ENCODE data around the gene MPEG1. TPM values are rescaled to one million over a fixed set of nuclear protein-coding genes. Genes with fewer than 3 reads are reported as not detected.

The MPEG1 gene
- total RNA-seq, 1 donor from 2014 or later, result not detected

DNA sequence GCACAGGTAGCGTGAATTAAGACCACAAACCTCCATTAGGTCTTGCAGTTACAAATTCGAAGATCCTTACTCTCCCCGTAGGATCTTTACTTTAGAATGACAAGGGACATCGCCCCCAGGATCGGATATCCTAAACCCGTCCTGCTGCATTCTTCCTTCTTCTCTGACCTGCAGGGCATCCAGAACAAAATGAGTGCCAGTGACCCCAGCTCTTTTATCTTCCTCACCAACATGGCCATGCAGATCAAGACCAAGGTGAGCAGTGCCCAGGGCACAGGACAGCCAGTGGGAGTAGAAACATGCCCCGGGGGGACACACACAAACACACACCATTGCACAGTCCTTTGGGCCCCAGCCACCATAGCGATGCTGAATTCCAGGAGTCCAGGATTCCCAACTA is 42.6 kb upstream of the MPEG1 start:
- Mint-ChIP-seq H3K4me1 (ENCODE audit: low read depth) (peaks cover 2% of the 10 kb centered on the region), H3K4me3 (ENCODE audit: unreplicated experiment) (no peak overlapping the region), H3K36me3 (ENCODE audit: low read depth) (no peaks in the 10 kb centered on the region), H3K9me3 (ENCODE audit: low read depth) (no peaks in the 10 kb centered on the region), H3K27ac (ENCODE audit: unreplicated experiment) (no peak overlapping the region), H3K27me3 (ENCODE audit: low read depth) (peaks cover 52% of the 10 kb centered on the region)
- DNase-seq (ENCODE audit: low spot score), result no peak
- TF ChIP-seq, protein P1, sequence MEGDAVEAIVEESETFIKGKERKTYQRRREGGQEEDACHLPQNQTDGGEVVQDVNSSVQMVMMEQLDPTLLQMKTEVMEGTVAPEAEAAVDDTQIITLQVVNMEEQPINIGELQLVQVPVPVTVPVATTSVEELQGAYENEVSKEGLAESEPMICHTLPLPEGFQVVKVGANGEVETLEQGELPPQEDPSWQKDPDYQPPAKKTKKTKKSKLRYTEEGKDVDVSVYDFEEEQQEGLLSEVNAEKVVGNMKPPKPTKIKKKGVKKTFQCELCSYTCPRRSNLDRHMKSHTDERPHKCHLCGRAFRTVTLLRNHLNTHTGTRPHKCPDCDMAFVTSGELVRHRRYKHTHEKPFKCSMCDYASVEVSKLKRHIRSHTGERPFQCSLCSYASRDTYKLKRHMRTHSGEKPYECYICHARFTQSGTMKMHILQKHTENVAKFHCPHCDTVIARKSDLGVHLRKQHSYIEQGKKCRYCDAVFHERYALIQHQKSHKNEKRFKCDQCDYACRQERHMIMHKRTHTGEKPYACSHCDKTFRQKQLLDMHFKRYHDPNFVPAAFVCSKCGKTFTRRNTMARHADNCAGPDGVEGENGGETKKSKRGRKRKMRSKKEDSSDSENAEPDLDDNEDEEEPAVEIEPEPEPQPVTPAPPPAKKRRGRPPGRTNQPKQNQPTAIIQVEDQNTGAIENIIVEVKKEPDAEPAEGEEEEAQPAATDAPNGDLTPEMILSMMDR (IDR thresholded peaks at IDR 0.05), result no peak

GRCh38 chr11:59254286-59254685 is 41.6 kb upstream of the MPEG1 start:
- Mint-ChIP-seq H3K36me3 (ENCODE audit: low read depth) (no peaks in the 10 kb centered on the region), H3K4me1 (ENCODE audit: low read depth) (peaks cover 8% of the 10 kb centered on the region), H3K27ac (ENCODE audit: unreplicated experiment) (no peak overlapping the region), H3K9me3 (ENCODE audit: low read depth) (no peaks in the 10 kb centered on the region), H3K27me3 (ENCODE audit: low read depth) (peaks cover 48% of the 10 kb centered on the region), H3K4me3 (ENCODE audit: unreplicated experiment) (no peak overlapping the region)
- no peak for DNase-seq (ENCODE audit: low spot score)
- TF ChIP-seq, protein P1 (IDR thresholded peaks at IDR 0.05), result no peak

- no peak overlapping the region for H3K4me3 Mint-ChIP-seq (ENCODE audit: unreplicated experiment)
- peaks cover 17% of the 10 kb centered on the region for H3K4me1 Mint-ChIP-seq (ENCODE audit: low read depth)
- TF ChIP-seq, protein P1 (IDR thresholded peaks at IDR 0.05), result no peak
- H3K9me3 Mint-ChIP-seq (ENCODE audit: low read depth), result no peaks in the 10 kb centered on the region
- H3K27ac Mint-ChIP-seq (ENCODE audit: unreplicated experiment), result no peak overlapping the region
- DNase-seq (ENCODE audit: low spot score), result no peak
- H3K36me3 Mint-ChIP-seq (ENCODE audit: low read depth), result no peaks in the 10 kb centered on the region
- peaks cover 37% of the 10 kb centered on the region for H3K27me3 Mint-ChIP-seq (ENCODE audit: low read depth)
These were observed 40.3 kb upstream of the MPEG1 start for GRCh38 chr11:59253001-59253400.

GRCh38 chr11:59249535-59249934 is 36.8 kb upstream of the MPEG1 start:
- Mint-ChIP-seq H3K27me3 (ENCODE audit: low read depth) (peaks cover 33% of the 10 kb centered on the region), H3K9me3 (ENCODE audit: low read depth) (no peaks in the 10 kb centered on the region), H3K36me3 (ENCODE audit: low read depth) (no peaks in the 10 kb centered on the region), H3K4me1 (ENCODE audit: low read depth) (peaks cover 33% of the 10 kb centered on the region), H3K27ac (ENCODE audit: unreplicated experiment) (no peak overlapping the region), H3K4me3 (ENCODE audit: unreplicated experiment) (no peak overlapping the region)
- no peak for DNase-seq (ENCODE audit: low spot score)
- TF ChIP-seq, protein P1 (IDR thresholded peaks at IDR 0.05), result no peak

GRCh38 chr11:59247531-59248227 is 35.0 kb upstream of the MPEG1 start:
- TF ChIP-seq, protein P1 (IDR thresholded peaks at IDR 0.05), result no peak
- H3K4me1 Mint-ChIP-seq (ENCODE audit: low read depth), result peaks cover 33% of the 10 kb centered on the region
- no peaks in the 10 kb centered on the region for H3K36me3 Mint-ChIP-seq (ENCODE audit: low read depth)
- H3K27me3 Mint-ChIP-seq (ENCODE audit: low read depth), result peaks cover 25% of the 10 kb centered on the region
- H3K4me3 Mint-ChIP-seq (ENCODE audit: unreplicated experiment), result no peak overlapping the region
- H3K9me3 Mint-ChIP-seq (ENCODE audit: low read depth), result no peaks in the 10 kb centered on the region
- no peak for DNase-seq (ENCODE audit: low spot score)
- H3K27ac Mint-ChIP-seq (ENCODE audit: unreplicated experiment), result peak overlapping the region; percentile 9

All from chondrocyte (in vitro differentiated cells).